HepG2 (cell line): Measurements from ENCODE around the gene TSG101. TPM values are rescaled to one million over a fixed set of nuclear protein-coding genes. Genes with fewer than 3 reads are reported as not detected.

ENCODE experiments used
- AKNA ChIP-seq: sonication (generic); formaldehyde crosslinking; IDR thresholded peaks from 2 replicates; pipeline ENCODE4 v1.4.0; 2020; ENCODE audit warnings: missing genetic modification reagents, borderline replicate concordance
- ARID2 ChIP-seq: sonication (generic); formaldehyde crosslinking; IDR thresholded peaks from 2 replicates; pipeline ENCODE4 v1.8.1; 2022; ENCODE audit warnings: mild to moderate bottlenecking, missing genetic modification reagents, borderline replicate concordance
- ATF4 ChIP-seq, 2 experiments: fragments of 450-650 bp in 1 of 2; sonication (generic) in 1 of 2; formaldehyde crosslinking; IDR thresholded peaks; 2 replicates each; pipeline versions ENCODE4 v1.5.0 to v1.8.0; 2020 to 2022; ENCODE audit warnings: mild to moderate bottlenecking in 1 of 2, missing genetic modification reagents in 1 of 2
- BRCA1 ChIP-seq: sonication (generic); formaldehyde crosslinking; IDR thresholded peaks from 2 replicates; pipeline ENCODE4 v1.4.0; 2020; ENCODE audit warnings: missing genetic modification reagents
- CEBPG ChIP-seq: IDR thresholded peaks from 2 replicates; pipeline ENCODE4 v1.6.1; 2016
- FOXK1 ChIP-seq: sonication (generic); formaldehyde crosslinking; IDR thresholded peaks from 2 replicates; pipeline ENCODE4 v1.4.0; 2020; ENCODE audit warnings: low read depth, missing genetic modification reagents, borderline replicate concordance
- HOMEZ ChIP-seq: IDR thresholded peaks from 2 replicates; pipeline ENCODE4 v1.6.1; 2016; ENCODE audit warnings: low read depth
- SRSF9 ChIP-seq: fragments of 200-400 bp; formaldehyde crosslinking; IDR thresholded peaks from 2 replicates; pipeline ENCODE4 v1.6.1; 2018; ENCODE audit warnings: borderline replicate concordance, mild to moderate bottlenecking, low read depth, low read length; ENCODE audit not compliant: insufficient read depth, poor library complexity, severe bottlenecking
- THRA ChIP-seq: sonication (generic); formaldehyde crosslinking; IDR thresholded peaks from 2 replicates; pipeline ENCODE4 v1.4.0; 2020; ENCODE audit warnings: missing genetic modification reagents, borderline replicate concordance
- ZBTB26 ChIP-seq: IDR thresholded peaks from 2 replicates; pipeline ENCODE4 v1.6.1; 2016; ENCODE audit warnings: missing compliant biosample characterization, missing genetic modification reagents, borderline replicate concordance
- ZBTB4 ChIP-seq: sonication (generic); formaldehyde crosslinking; IDR thresholded peaks from 2 replicates; pipeline ENCODE4 v1.4.0; 2020; ENCODE audit warnings: missing genetic modification reagents, mild to moderate bottlenecking, borderline replicate concordance
- ZNF138 ChIP-seq: sonication (generic); formaldehyde crosslinking; IDR thresholded peaks from 2 replicates; pipeline ENCODE4 v1.5.0; 2020; ENCODE audit warnings: mild to moderate bottlenecking, low read depth, missing genetic modification reagents
- ZNF816 ChIP-seq: sonication (generic); formaldehyde crosslinking; IDR thresholded peaks from 2 replicates; pipeline ENCODE4 v1.8.0; 2022; ENCODE audit warnings: missing genetic modification reagents, mild to moderate bottlenecking, borderline replicate concordance
- polyA plus RNA-seq, 8 experiments: library from polyadenylated mRNA; depleted of rRNA in 3 of 8; stranded (reverse) in 7 of 8; unstranded in 1 of 8; fragments of >200 nt; fragmentation: Illumina TruSeq in 4 of 8; extraction: Trizol in 4 of 8; gene quantifications; 2 replicates each; pipeline versions ENCODE4 v1.2.1 to v1.2.3, GENCODE V29; 2011 to 2016; ENCODE audit warnings: low read depth in 4 of 8, missing spikeins in 1 of 8, mixed read lengths in 1 of 8; ENCODE audit not compliant: insufficient read depth in 1 of 8
- total RNA-seq, 5 experiments: library from RNA; depleted of rRNA; stranded (reverse); fragments of >200 nt; fragmentation: Illumina TruSeq; extraction: Trizol; gene quantifications; 2 replicates each; pipeline ENCODE4 v1.2.3, GENCODE V29; 2016; ENCODE audit warnings: low read depth in 1 of 5

TSG101 gene
- total and polyA plus RNA-seq, 2 of the 13 experiments (the other 11 are each of a cell fraction or from before 2014, with no cell fraction given), result 69.3 to 206 TPM

GRCh38 chr11:18526521-18527296, at the start of gene TSG101 (continued):
- TF ChIP-seq AKNA (CRISPR knock-in tag), result no peak; the same call in 1 of the 2 replicates
- peak in 1 of 2 experiments; percentile 56; a peak in 1 of 4 replicates for TF ChIP-seq ATF4 (CRISPR knock-in tag; IDR thresholded peaks at IDR 0.05)
- no peak for TF ChIP-seq ZNF816
- no peak; the same call in 1 of the 2 replicates for TF ChIP-seq THRA (CRISPR knock-in tag)
- no peak for TF ChIP-seq ARID2 (CRISPR knock-in tag)
- no peak for TF ChIP-seq SRSF9
- 0 out of 2 replicates have a peak, but pooled peaks have one; percentile 0 for TF ChIP-seq CEBPG (CRISPR knock-in tag)
- no peak for TF ChIP-seq ZNF138
- TF ChIP-seq FOXK1 (CRISPR knock-in tag), result peak; percentile 86
- 0 out of 2 replicates have a peak, but pooled peaks have one; percentile 9 for TF ChIP-seq HOMEZ
- TF ChIP-seq ZBTB4 (CRISPR knock-in tag), result peak; percentile 85
- TF ChIP-seq ZBTB26, result no peak; the same call in 1 of the 2 replicates
- peak; percentile 39; the same call in 1 of the 2 replicates for TF ChIP-seq BRCA1 (CRISPR knock-in tag)
